M059J (cell line): ENCODE measurements around the gene TRIM74. TPM values are rescaled to one million over a fixed set of nuclear protein-coding genes. Genes with fewer than 3 reads are reported as not detected.
A peak's percentile ranks its signal among the peaks of the same experiment; 100 is the strongest.
"Not testable (repeated sequence)": the region's sequence is repeated elsewhere in the genome, so short reads cannot be mapped to it uniquely, and the experiment has no call there.

Experiments used
- DNase-seq: peaks from one replicate; pipeline ENCODE4 v3.0.0-alpha.2; 2012; ENCODE audit warnings: low read depth
- total RNA-seq: library from RNA; depleted of rRNA; stranded (reverse); fragments of >200 nt; shearing (Covaris generic); gene quantifications from 2 replicates; pipeline ENCODE4 v1.2.3, GENCODE V29; 2014; rRNA removed

TRIM74 gene
- not detected in 2 replicates for total RNA-seq

- not testable (repeated sequence) for DNase-seq
These were observed at the start of gene TRIM74 for GRCh38 chr7:72968980-72969516. TSS of gene TRIM74 (minus strand) at chr7:72969466. CDS start at chr7:72966157, 3,309 bp downstream.

- DNase-seq: not testable (repeated sequence)
These were observed 37.2 kb upstream of the TRIM74 start for GRCh38 chr7:73006491-73006890.

DNA sequence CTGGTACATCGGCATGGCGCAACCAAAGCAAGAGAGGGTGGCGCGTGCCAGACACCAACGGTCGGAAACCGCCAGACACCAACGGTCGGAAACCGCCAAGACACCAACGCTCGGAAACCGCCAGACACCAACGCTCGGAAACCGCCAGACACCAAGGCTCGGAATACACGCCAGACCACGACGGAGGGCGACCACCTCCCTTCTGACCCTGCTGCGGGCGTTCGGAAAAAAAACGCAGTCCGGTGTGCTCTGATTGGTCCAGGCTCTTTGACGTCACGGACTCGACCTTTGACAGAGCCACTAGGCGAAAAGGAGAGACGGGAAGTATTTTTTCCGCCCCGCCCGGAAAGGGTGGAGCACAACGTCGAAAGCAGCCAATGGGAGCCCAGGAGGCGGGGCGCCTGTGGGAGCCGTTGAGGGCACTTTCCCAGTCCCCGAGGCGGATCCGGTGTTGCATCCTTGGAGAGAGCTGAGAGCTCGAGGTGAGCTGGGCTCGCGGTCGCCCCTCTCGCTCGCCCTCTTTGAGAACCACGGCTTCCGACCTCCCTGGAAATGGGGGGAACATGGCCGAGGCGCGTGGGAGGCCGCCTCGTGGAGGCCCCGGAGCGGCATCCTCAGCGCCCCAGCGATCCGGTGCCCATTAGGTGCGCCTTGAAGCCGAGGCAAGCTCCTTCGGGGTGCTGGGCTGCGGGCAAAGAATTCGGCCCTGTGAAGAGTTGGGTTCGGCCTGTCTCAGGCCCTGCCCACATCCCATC is 36.6 kb upstream of the TRIM74 start:
- peak; percentile 82 for DNase-seq

- DNase-seq: not testable (repeated sequence)
These were observed 36.1 kb upstream of the TRIM74 start for GRCh38 chr7:73005356-73005692.

- not testable (repeated sequence) for DNase-seq
These were observed 28.7 kb upstream of the TRIM74 start for GRCh38 chr7:72997887-72998468.

GRCh38 chr7:72997447-72997846 is 28.2 kb upstream of the TRIM74 start:
- not testable (repeated sequence) for DNase-seq

DNA sequence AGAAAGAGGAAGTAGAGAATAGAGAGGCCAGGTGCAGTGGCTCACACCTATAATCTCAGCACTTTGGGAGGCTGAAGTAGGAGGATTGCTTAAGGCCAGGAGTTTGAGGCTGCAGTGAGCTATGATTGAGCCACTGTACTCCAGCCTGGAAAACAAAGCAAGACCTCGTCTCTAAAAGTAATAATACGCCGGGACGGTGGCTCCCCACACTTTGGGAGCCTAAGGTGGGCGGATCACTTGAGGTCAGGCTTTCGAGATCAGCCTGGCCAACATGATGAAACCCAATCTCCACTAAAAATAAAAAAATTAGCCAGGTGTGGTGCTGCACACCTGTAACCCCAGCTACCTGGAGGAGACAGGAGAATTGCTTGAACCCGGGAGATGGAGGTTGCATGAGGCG is 26.2 kb upstream of the TRIM74 start:
- not testable (repeated sequence) for DNase-seq

DNA sequence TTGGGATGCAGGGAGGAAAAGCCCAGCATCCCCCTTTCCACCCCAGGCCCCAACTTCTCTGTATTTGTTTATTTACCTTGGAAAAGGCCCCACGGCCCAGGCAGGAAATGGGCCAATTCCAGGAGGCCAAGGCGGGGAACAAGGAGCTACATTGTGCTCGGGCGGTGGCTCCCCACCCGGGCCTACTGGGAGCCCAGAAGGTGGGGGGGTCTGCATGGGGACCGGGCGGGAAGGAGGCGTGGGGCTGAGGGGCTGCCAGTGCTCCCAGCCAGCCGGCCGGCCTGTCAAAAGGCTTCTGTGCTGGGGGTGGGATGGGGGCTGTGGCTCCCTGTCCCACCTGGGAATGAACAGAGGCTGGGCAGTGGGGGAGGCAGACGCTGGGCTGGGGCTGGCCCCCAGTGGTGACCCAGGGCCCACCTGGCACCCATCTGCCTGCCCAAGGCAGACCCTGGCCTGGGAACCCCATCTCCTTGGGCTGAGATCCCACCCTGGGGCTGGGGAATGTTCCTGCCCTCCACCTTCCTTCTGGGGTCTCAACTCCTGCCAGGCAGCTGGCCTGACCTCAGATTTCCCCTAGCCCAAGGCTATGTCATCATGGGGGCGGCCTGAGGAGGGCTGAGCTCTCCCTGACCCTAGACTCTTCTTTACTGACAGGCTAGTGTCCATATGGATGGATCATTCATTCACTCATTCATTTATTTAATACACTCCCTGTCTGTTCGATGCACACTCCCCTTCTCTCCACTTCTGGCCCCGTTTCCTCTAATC is 21.1 kb upstream of the TRIM74 start:
- not testable (repeated sequence) for DNase-seq

GRCh38 chr7:72982084-72982483 is 12.8 kb upstream of the TRIM74 start:
- DNase-seq: not testable (repeated sequence)

GRCh38 chr7:72980382-72980781 is 11.1 kb upstream of the TRIM74 start:
- DNase-seq: not testable (repeated sequence)

DNA sequence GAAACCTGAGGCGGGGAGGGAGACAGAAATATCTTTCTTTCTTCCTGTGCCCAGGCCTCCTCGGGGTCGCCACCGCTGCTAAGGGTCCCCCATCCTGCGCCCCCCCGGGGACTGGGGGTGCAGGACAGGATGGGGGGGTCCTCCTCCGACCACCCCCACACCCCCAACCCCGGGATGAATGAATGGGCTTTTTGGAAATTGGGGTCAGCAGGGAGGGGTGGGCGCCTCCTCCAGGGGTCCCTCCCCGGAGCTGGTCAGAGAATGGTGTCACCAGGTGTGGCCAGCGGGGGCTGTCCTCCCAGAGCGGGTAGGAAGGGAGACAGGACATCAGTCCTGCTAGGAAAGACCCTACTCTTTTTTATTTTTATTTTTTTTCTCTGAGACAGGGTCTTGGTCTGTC is 7.2 kb upstream of the TRIM74 start:
- not testable (repeated sequence) for DNase-seq

- DNase-seq: not testable (repeated sequence)
These were observed 6.5 kb upstream of the TRIM74 start for GRCh38 chr7:72975656-72976286.

DNA sequence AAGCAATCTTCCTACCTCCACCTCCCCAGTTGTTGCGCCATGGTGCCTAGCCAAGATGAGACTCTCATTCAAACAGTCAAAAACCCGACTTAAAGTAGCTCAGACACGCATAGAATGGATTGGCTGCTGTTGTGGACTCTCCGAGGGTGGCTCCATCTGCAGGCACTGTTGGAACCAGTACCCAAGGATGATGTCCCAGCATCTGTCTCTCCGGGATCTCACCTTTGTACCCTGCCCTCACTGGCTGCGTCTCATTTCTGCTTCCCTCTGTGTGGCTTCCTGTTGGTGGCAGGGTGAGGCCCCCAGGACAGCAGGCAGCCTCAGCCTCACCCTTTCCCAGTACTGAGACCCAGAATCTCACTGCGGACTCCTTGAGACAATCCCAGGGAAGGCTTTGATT is 5.5 kb upstream of the TRIM74 start:
- not testable (repeated sequence) for DNase-seq

DNA sequence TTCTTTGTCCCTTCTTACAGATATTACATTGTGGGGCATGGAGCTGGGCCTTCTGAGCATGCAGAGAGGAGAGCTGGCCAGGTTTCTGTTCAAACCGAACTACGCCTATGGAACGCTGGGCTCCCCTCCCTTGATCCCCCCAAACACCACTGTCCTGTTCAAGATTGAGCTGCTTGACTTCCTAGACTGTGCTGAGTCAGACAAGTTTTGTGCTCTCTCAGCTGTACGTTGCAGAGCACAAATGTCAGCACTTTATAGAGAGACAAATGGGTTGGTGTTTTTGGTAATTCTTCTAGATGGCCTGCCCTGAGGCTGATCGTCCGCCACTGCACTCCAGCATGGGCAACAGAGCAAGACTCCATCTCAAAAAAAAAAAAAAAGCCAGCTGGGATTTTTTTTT is 2.2 kb upstream of the TRIM74 start:
- not testable (repeated sequence) for DNase-seq

DNA sequence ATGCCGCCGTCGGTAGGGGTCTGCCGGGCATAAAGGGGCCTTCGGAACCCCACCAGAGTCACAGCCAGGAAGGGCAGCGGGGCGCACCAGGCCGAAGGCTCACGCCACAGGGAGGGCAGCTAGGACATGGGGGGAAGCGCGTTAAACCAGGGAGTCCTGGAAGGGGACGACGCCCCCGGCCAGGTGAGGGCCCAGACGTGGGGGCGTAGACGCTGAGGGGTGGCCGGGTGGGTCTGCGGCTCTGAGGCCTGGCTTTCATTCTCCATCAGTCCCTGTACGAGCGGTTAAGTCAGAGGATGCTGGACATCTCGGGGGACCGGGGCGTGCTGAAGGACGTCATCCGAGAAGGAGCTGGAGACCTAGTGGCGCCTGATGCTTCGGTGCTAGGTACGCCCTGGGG is 422 bp upstream of the TRIM74 start:
- not testable (repeated sequence) for DNase-seq

- DNase-seq: not testable (repeated sequence)
These were observed 2.4 kb downstream of the TRIM74 start for GRCh38 chr7:72966892-72967291.

- not testable (repeated sequence) for DNase-seq
These were observed 3.9 kb downstream of the TRIM74 start for GRCh38 chr7:72965186-72965975.

GRCh38 chr7:72963056-72963455 is 6.2 kb downstream of the TRIM74 start:
- not testable (repeated sequence) for DNase-seq

GRCh38 chr7:72961346-72961650 is 8.0 kb downstream of the TRIM74 start:
- DNase-seq: not testable (repeated sequence)

DNA sequence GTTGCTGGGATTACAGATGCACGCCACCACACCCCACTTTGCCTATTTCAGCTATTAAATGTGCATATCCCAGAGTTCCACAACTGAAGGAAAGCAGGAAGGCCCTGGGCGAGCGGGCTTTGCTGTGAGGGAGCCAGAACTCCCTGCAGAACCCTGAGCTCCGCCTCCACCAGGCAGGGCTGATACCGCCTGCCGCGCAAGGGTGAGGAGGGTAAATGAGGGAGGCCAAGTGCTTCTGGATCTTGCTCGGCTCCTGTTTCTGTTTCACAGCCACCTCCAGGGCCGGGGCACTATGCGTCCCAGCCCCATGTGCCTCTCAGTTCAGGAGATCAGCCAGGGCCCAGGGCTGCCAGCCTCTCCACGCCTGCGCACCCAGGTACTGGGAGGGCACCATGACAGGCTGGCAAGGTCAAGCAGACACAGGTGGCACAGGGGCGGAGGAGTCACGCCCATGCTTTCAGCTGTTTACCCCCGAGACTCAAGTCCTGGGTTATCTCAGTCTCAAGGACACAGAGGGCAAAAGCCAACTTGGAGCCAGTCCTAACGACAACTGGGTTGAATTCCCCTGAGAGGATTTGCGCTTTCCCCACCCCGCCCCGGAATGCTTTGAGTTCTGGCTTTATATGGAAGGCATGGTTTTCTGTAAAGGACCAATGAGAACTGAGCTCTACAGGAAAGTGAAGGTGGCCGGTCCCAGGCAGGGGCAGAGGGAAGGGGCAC is 8.5 kb downstream of the TRIM74 start:
- DNase-seq: not testable (repeated sequence)
